ENCODE data around the gene BNIP2. TPM values are rescaled to one million over a fixed set of nuclear protein-coding genes. Genes with fewer than 3 reads are reported as not detected.
"Not testable (repeated sequence)": the region's sequence is repeated elsewhere in the genome, so short reads cannot be mapped to it uniquely, and the experiment has no call there.

Gene BNIP2
- total RNA-seq, 4 donors from 2014 or later = 84.3 to 147 (median 123) TPM

DNA sequence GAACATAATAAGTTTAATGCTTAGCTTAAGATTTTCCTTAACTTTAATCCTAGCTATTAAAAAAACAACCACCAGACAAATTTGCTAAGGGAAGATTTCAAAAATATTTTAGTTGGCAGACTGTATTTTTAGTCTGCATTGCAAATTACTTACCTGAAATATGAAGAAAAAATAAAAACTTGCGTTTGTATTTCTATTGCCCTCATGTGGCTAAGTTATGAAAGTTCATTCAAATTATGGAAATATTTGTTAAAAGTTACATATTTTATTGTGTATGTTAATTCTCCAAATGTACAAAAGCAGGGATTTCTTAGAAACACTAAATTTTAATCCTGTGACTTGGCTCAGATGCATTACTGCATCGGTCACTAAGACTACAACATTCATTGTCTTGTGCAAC, 46.8 kb downstream of the BNIP2 start:
- no peak overlapping the region for H3K4me3 ChIP-seq (ENCODE audit: low read depth, poor library complexity, severe bottlenecking)
- intact Hi-C loops (cut with DNase I; ENCODE audit: low total_unique reads) = no loop called here
- no peak for DNase-seq (ENCODE audit: low spot score in 2 of 2)
- TF ChIP-seq, protein P1, sequence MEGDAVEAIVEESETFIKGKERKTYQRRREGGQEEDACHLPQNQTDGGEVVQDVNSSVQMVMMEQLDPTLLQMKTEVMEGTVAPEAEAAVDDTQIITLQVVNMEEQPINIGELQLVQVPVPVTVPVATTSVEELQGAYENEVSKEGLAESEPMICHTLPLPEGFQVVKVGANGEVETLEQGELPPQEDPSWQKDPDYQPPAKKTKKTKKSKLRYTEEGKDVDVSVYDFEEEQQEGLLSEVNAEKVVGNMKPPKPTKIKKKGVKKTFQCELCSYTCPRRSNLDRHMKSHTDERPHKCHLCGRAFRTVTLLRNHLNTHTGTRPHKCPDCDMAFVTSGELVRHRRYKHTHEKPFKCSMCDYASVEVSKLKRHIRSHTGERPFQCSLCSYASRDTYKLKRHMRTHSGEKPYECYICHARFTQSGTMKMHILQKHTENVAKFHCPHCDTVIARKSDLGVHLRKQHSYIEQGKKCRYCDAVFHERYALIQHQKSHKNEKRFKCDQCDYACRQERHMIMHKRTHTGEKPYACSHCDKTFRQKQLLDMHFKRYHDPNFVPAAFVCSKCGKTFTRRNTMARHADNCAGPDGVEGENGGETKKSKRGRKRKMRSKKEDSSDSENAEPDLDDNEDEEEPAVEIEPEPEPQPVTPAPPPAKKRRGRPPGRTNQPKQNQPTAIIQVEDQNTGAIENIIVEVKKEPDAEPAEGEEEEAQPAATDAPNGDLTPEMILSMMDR (IDR thresholded peaks at IDR 0.05) = no peak
- no peak for TF ChIP-seq POLR2A (IDR thresholded peaks at IDR 0.05)
- WGBS, 2 donors = 87 to 88% methylated on average over 2 of the region's 2 CpGs

- intact Hi-C loops (cut with DNase I; ENCODE audit: low total_unique reads); H3K4me3 ChIP-seq (ENCODE audit: low read depth, poor library complexity, severe bottlenecking); DNase-seq (ENCODE audit: low spot score in 2 of 2): not testable (repeated sequence)
- WGBS, 2 donors = 92 to 95% methylated on average over 2 of the region's 2 CpGs
These were observed 51.6 kb downstream of the BNIP2 start for GRCh38 chr15:59637507-59637906.

- WGBS, 2 donors = 91 to 95% methylated on average over 3 of the region's 3 CpGs
- intact Hi-C loops (cut with DNase I; ENCODE audit: low total_unique reads) = no loop called here
- TF ChIP-seq, protein P1 (IDR thresholded peaks at IDR 0.05) = no peak
- no peak for TF ChIP-seq POLR2A (IDR thresholded peaks at IDR 0.05)
- no peak for DNase-seq (ENCODE audit: low spot score in 2 of 2)
- no peak overlapping the region for H3K4me3 ChIP-seq (ENCODE audit: low read depth, poor library complexity, severe bottlenecking)
These were observed 52.9 kb downstream of the BNIP2 start for GRCh38 chr15:59636184-59636583.

- intact Hi-C loops (cut with DNase I; ENCODE audit: low total_unique reads) = loop anchor here (5.0 kb wide), 1 partner anchor 740 kb away; no protein-coding TSS in a partner anchor
- WGBS, 2 donors = 47 to 49% methylated on average over 4 of the region's 4 CpGs
- DNase-seq (ENCODE audit: low spot score in 2 of 2) = no peak
- no peak for TF ChIP-seq POLR2A (IDR thresholded peaks at IDR 0.05)
- TF ChIP-seq, protein P1 (IDR thresholded peaks at IDR 0.05) = no peak
- no peak overlapping the region for H3K4me3 ChIP-seq (ENCODE audit: low read depth, poor library complexity, severe bottlenecking)
These were observed 56.4 kb downstream of the BNIP2 start for GRCh38 chr15:59632714-59633113.

DNA sequence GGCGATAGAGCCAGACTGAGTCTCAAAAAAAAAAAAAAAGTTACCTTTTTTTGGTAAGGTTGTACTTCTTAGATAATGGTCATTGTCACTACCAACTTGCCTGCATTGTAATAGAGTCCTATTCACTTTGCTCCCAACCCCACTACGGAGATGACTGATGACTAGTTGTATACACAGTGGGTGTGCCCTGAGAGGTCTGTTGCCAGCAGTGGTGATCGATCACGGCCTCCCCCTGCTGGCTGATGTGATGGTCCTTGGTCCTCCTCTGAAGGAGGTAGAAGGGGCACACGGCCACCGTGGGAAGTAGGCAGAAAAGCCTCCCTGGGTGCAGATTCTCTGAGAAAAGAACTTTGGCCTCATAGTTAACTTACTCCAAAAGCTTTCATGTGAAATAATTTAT, 66.8 kb downstream of the BNIP2 start:
- DNase-seq (ENCODE audit: low spot score in 2 of 2) = no peak
- WGBS, 2 donors = 34 to 36% methylated on average over 6 of the region's 6 CpGs
- intact Hi-C loops (cut with DNase I; ENCODE audit: low total_unique reads) = no loop called here
- TF ChIP-seq POLR2A (IDR thresholded peaks at IDR 0.05) = no peak
- TF ChIP-seq, protein P1 (IDR thresholded peaks at IDR 0.05) = no peak
- H3K4me3 ChIP-seq (ENCODE audit: low read depth, poor library complexity, severe bottlenecking) = no peak overlapping the region

DNA sequence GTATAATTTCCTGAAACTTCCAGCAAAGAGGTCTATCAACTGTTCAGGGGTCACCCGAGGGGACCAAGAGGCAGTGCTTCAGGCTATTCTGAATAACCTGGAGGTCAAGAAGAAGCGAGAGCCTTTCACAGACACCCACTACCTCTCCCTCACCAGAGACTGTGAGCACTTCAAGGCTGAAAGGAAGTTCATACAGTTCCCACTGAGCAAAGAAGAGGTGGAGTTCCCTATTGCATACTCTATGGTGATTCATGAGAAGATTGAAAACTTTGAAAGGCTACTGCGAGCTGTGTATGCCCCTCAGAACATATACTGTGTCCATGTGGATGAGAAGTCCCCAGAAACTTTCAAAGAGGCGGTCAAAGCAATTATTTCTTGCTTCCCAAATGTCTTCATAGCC, 70.7 kb downstream of the BNIP2 start:
- TF ChIP-seq, protein P1 (IDR thresholded peaks at IDR 0.05) = no peak
- no peak for TF ChIP-seq POLR2A (IDR thresholded peaks at IDR 0.05)
- intact Hi-C loops (cut with DNase I; ENCODE audit: low total_unique reads) = no loop called here
- no peak for DNase-seq (ENCODE audit: low spot score in 2 of 2)
- 82 to 83% methylated on average over 4 of the region's 4 CpGs for WGBS, 2 donors
- no peak overlapping the region for H3K4me3 ChIP-seq (ENCODE audit: low read depth, poor library complexity, severe bottlenecking)
